HG03565 (cell line): ENCODE results near the gene MINK1.
"Not testable (repeated sequence)": the region's sequence is repeated elsewhere in the genome, so short reads cannot be mapped to it uniquely, and the experiment has no call there.

Source experiments
- ATAC-seq: cut with Tn5 transposase; IDR thresholded peaks from one replicate; pipeline ENCODE4 v1.9.1; 2021; ENCODE audit warnings: mild to moderate bottlenecking, moderate library complexity; ENCODE audit not compliant: unreplicated experiment

Gene MINK1

GRCh38 chr17:4810696-4811290 lies 22.3 kb upstream of the MINK1 start:
- ATAC-seq = no peak

GRCh38 chr17:4811471-4811870 lies 21.7 kb upstream of the MINK1 start:
- ATAC-seq = no peak

DNA sequence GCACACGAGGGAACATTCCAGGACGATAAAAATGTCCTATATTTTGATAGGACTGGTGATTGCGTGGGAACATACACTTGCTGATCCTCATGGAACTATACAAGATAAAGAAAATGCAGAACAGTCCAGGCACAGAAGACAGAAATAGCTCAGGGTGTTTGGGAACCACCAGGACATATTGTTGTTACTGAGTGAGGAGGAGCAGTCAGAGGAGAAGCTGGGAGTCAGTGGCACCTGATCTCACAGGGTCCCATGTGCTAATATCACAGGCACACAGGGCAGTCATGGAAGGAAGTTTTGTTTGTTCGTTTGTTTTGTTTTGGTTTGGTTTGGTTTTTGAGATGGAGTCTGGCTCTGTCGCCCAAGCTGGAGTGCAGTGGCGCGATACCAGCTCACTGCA lies 20.4 kb upstream of the MINK1 start:
- ATAC-seq = no peak

- no peak for ATAC-seq
Observed at GRCh38 chr17:4815043-4815675, 18.0 kb upstream of the MINK1 start.

DNA sequence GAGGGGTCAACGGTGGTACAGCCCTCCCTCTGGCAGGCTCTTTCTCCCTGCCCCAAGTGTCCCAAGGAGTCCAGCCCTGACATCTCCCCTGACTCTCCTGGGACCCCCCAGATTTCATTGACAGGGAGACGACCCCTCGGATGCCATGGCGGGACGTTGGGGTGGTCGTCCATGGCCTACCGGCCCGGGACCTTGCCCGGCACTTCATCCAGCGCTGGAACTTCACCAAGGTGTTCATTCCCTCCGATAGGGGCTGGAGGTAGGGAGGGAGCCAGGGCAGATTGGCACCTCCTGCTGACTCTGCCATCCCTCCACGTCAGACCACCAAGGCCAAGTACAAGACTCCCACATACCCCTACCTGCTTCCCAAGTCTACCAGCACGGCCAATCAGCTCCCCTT lies 16.3 kb upstream of the MINK1 start:
- no peak for ATAC-seq

DNA sequence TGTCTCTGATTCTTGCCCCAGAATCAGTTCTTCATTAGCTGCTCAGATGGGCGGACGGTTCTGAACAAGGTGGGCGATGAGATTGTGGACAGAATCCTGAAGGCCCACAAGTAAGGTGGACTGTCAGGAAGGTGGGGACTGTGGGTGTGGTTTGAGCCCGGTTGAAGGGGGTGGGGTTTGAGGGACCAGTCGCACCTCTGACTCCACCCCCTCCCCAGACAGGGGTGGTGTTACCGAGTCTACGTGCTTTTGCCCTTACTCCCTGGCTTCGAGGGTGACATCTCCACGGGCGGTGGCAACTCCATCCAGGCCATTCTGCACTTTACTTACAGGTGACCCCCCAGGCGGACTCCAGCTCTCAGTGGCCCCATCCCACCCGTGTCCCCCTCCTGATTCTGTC lies 14.9 kb upstream of the MINK1 start:
- no peak for ATAC-seq

GRCh38 chr17:4822835-4823234 lies 10.3 kb upstream of the MINK1 start:
- ATAC-seq = no peak

GRCh38 chr17:4823373-4824089 lies 9.6 kb upstream of the MINK1 start:
- no peak for ATAC-seq

- no peak for ATAC-seq
Observed at GRCh38 chr17:4827399-4827798, 5.7 kb upstream of the MINK1 start.

GRCh38 chr17:4832829-4833177 lies 337 bp upstream of the MINK1 start:
- ATAC-seq = not testable (repeated sequence)

DNA sequence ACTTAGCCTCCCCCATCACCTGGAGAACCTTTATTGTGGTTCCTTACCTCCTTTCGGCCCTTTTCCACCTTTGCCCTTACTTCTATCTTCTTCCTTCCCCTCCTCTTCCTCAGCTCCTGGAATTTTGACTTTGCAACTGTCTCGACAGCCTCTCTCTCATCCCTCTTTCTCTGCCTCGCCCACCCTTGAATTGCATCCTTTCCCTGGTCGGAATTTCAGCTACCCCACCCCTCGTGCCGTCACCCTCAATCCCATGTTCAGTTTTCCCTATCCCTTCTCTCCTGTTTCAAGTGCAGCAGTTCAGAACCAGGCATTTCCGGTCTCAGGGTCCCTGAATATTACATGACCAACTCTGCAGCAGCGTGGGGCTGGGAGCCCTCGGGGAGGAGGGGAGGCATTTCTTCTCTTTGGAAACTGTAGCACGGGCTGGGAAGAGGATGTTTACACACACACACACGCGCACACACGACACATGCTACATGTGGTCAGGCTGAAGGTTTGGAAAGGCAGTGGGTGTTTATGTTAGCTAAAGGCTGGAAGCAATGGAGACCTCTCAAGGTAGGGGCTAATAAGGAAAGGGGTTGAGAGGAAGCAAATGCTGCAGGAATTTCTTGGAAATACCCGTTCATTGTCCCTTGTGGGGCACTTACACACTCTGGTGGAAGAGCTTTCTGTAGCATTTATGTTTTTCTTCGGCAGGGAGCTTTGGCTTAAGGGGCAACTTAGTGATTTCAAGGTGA lies 971 bp downstream of the MINK1 start:
- no peak for ATAC-seq

DNA sequence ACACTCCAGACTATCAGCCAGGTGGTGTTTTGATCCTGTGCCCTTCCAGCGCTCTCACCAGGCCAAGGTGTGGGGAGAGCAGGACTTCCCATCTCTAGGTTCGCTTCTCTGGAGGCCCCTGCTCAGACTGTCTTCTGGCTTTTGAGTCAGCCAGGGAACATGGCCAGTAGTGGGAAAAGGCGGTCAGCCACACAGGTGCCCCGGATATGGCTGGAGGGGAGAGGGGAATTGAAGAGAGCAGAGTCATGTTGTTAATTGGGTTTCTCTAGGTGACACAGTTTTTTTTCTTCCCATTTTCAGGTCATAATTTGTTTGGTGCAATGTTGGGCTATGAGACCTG lies 1.5 kb downstream of the MINK1 start:
- ATAC-seq = no peak

DNA sequence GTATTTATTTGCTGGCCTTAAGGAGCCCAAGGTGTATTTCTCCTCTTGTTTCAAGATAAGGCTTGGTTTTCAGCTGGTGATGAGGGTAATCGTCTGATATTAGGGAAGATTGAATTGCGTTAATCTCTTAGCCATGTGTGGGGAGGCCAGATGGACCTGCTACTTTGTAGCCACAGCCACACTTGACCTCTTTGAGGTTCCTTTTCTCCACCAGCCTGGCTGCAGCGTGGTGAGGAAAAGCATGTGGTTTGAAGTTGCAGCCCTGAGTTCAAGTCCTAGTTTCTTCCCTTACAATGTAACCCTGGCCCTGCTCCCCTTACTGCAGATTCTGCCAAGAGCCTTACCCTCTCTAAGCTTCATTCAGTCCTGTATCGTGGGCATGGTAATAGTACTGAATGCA lies 3.1 kb downstream of the MINK1 start:
- no peak for ATAC-seq

DNA sequence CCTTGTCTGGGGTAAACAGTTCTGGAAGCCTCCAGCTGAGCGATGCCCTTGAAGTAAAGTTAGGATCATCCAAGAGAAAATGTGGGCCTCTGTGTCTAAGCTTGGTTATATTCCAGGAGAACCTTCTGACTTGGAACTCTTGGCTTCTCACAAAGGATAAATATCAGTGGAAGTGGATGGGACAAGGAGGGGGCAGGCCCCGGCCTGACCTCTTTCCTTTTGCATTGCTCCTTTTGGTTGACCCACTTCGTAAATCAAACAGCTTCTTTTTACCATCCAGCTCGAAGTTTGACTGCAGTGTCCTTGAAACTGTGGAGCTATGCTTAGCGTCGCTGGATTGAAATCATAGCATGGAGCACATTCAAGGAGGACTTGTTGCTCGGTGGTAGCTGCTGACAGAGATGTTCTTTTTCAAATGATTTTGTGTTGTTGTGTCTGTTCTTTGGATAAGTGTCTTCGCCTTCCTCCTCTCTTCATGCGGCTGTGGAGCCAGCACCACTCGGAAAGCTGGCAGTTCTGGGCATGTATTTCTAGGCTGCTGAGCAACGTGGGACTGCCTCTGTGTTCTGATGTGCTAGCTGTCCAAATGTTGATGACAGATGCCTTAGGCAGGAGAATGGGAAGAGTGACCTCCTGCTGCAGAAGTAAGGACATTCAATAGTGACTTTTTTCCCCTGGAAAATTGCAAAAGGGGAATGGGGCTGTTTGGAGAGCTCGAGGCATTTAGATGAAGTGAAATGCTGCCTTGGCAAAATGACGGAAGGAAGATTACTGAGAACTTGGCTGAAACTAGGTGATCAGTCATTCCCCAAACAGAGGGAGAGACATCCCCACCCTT lies 4.5 kb downstream of the MINK1 start:
- no peak for ATAC-seq

DNA sequence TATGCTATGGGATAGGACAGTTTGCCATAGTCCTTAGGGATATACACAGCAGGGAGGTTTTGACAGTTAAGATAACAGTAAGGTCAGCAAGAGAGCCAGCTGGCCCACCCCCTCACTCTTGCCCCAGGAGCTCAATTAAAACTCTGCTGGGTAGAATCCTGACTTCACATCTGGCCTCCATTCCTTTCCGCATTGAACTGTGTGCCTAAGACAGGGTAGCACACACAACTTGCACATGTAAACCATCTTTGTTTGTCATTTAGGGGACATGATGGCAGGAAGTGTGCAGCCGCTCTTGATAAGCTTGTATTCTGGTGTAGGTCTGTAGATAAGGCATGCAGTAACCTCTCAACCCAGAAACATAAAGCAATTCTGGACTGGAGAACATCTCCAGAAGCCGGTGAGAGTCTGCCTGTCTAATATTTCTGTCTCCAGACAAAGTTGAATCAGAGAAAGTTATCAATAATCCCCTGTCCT lies 5.2 kb downstream of the MINK1 start:
- ATAC-seq = no peak

GRCh38 chr17:4839221-4839620 lies 6.1 kb downstream of the MINK1 start:
- no peak for ATAC-seq

GRCh38 chr17:4839965-4840892 lies 7.1 kb downstream of the MINK1 start:
- ATAC-seq = no peak

- no peak for ATAC-seq
Observed at GRCh38 chr17:4840893-4841242, 7.7 kb downstream of the MINK1 start.

GRCh38 chr17:4842376-4842775 lies 9.2 kb downstream of the MINK1 start:
- ATAC-seq = no peak
